Thyroid gland (tissue), 4 donors: ENCODE results near the gene MAP2K1. TPM values are rescaled to one million over a fixed set of nuclear protein-coding genes. Genes with fewer than 3 reads are reported as not detected.

Experiments used
- DNase-seq, 2 donors: peaks; one replicate each; pipeline ENCODE4 v3.0.0-alpha.2; 2019
- H3K27ac ChIP-seq, 3 donors: fragments of 200-600 bp; sonication (generic); 1 replicate in 2 of 3; 2 replicates in 1 of 3; pipeline ENCODE4 v1.5.1; 2016 to 2019; ENCODE audit warnings: mild to moderate bottlenecking in 1 of 3, moderate library complexity in 1 of 3
- H3K27me3 ChIP-seq: fragments of 200-600 bp; sonication (generic); one replicate; pipeline ENCODE4 v1.5.1; 2019
- H3K36me3 ChIP-seq, 2 donors: fragments of 200-600 bp; sonication (generic); one replicate each; pipeline ENCODE4 v1.5.1; 2016 to 2019
- H3K4me1 ChIP-seq, 2 donors: fragments of 200-600 bp; sonication (generic); one replicate each; pipeline ENCODE4 v1.5.1; 2017 to 2019
- H3K4me3 ChIP-seq, 3 donors: fragments of 200-600 bp; sonication (generic); replicated peaks in 1 of 3; 1 replicate in 2 of 3; 2 replicates in 1 of 3; pipeline ENCODE4 v1.5.1; 2016; ENCODE audit warnings: mild to moderate bottlenecking in 1 of 3
- H3K9me3 ChIP-seq: fragments of 200-600 bp; sonication (generic); one replicate; pipeline ENCODE4 v1.5.1; 2017
- CTCF ChIP-seq, 6 experiments: fragments of 200-600 bp in 3 of 6; fragments of 450-650 bp in 3 of 6; sonication (generic) in 3 of 6; IDR thresholded peaks; one replicate each; pipeline ENCODE4 v1.5.1; 2016 to 2019; ENCODE audit warnings: antibody characterized with exemption in 6 of 6, mild to moderate bottlenecking in 2 of 6, inconsistent platforms in 1 of 6, moderate library complexity in 1 of 6
- POLR2A ChIP-seq, 2 donors: fragments of 450-650 bp; IDR thresholded peaks; one replicate each; pipeline ENCODE4 v1.6.1; 2017; ENCODE audit warnings: antibody characterized with exemption in 2 of 2, mild to moderate bottlenecking in 2 of 2, moderate library complexity in 1 of 2
- WGBS, 2 donors: methylation state at CpG; one replicate each; pipeline ENCODE4 v1.1.5; 2017; 5-methylcytosine and 5-hydroxymethylcytosine counted together
- intact Hi-C: fragments of 100-400 bp; cut with DNase I; formaldehyde crosslinking; loops from one replicate; pipeline ENCODE4 v1.15.1; 2023
- total RNA-seq, 4 donors: library from RNA; depleted of rRNA; stranded (reverse); fragments of >200 nt; gene quantifications; one replicate each; pipeline ENCODE4 v1.2.3, GENCODE V29; 2016

Gene MAP2K1
- total RNA-seq, 4 donors from 2014 or later = 18.1 to 25.4 (median 25.3) TPM

- DNase-seq = no peak
- WGBS, 2 donors = 94 to 96% methylated on average over 3 of the region's 3 CpGs
- Histone ChIP-seq H3K4me1 (no peaks in the 10 kb centered on the region), H3K9me3 (no peaks in the 10 kb centered on the region), H3K27ac (no peak overlapping the region), H3K27me3 (no peaks in the 10 kb centered on the region), H3K4me3 (no peak overlapping the region), H3K36me3 (no peaks in the 10 kb centered on the region)
- TF ChIP-seq CTCF (IDR thresholded peaks at IDR 0.05) (no peak), POLR2A (IDR thresholded peaks at IDR 0.05) (no peak)
- intact Hi-C loops = no loop called here
These were observed 88.3 kb downstream of the MAP2K1 start for GRCh38 chr15:66474963-66475362.

GRCh38 chr15:66476535-66476934 is 89.8 kb downstream of the MAP2K1 start:
- TF ChIP-seq POLR2A (IDR thresholded peaks at IDR 0.05) = no peak
- TF ChIP-seq CTCF (IDR thresholded peaks at IDR 0.05) = no peak
- intact Hi-C loops = no loop called here
- no peak overlapping the region for H3K4me3 ChIP-seq
- 87 to 88% methylated on average over 4 of the region's 4 CpGs for WGBS, 2 donors
- no peak overlapping the region for H3K27ac ChIP-seq
- H3K4me1 ChIP-seq = no peaks in the 10 kb centered on the region
- no peaks in the 10 kb centered on the region for H3K36me3 ChIP-seq
- no peaks in the 10 kb centered on the region for H3K27me3 ChIP-seq
- no peak for DNase-seq
- H3K9me3 ChIP-seq = no peaks in the 10 kb centered on the region

GRCh38 chr15:66477011-66477410 is 90.3 kb downstream of the MAP2K1 start:
- Histone ChIP-seq H3K4me3 (no peak overlapping the region), H3K27me3 (no peaks in the 10 kb centered on the region), H3K4me1 (no peaks in the 10 kb centered on the region), H3K27ac (no peak overlapping the region), H3K36me3 (no peaks in the 10 kb centered on the region), H3K9me3 (no peaks in the 10 kb centered on the region)
- DNase-seq = no peak
- 89 to 92% methylated on average over 2 of the region's 2 CpGs for WGBS, 2 donors
- TF ChIP-seq POLR2A (IDR thresholded peaks at IDR 0.05) (no peak), CTCF (IDR thresholded peaks at IDR 0.05) (no peak)
- intact Hi-C loops = no loop called here

- Histone ChIP-seq H3K36me3 (no peaks in the 10 kb centered on the region), H3K9me3 (no peaks in the 10 kb centered on the region), H3K4me3 (no peak overlapping the region), H3K27ac (no peak overlapping the region), H3K4me1 (peaks cover 0 to 9% of the 10 kb centered on the region in 2 donors), H3K27me3 (no peaks in the 10 kb centered on the region)
- intact Hi-C loops = no loop called here
- no peak for DNase-seq
- TF ChIP-seq CTCF (IDR thresholded peaks at IDR 0.05) (no peak), POLR2A (IDR thresholded peaks at IDR 0.05) (no peak)
- WGBS, 2 donors = 96 to 99% methylated on average over 6 of the region's 6 CpGs
These were observed 93.6 kb downstream of the MAP2K1 start for GRCh38 chr15:66480267-66480666.

GRCh38 chr15:66481107-66481856 is 94.6 kb downstream of the MAP2K1 start:
- intact Hi-C loops = no loop called here
- 94 to 97% methylated on average over 10 of the region's 10 CpGs for WGBS, 2 donors
- TF ChIP-seq CTCF (IDR thresholded peaks at IDR 0.05) = no peak
- TF ChIP-seq POLR2A (IDR thresholded peaks at IDR 0.05) = no peak
- Histone ChIP-seq H3K36me3 (no peaks in the 10 kb centered on the region), H3K4me1 (peaks cover 0 to 9% of the 10 kb centered on the region in 2 donors), H3K27me3 (no peaks in the 10 kb centered on the region), H3K27ac (no peak overlapping the region), H3K4me3 (no peak overlapping the region), H3K9me3 (no peaks in the 10 kb centered on the region)
- no peak for DNase-seq
